Effector memory CD8-positive, alpha-beta T cell (primary cell): ENCODE results near the gene CFAP45.
A peak's percentile ranks its signal among the peaks of the same experiment; 100 is the strongest.
"Not testable (repeated sequence)": the region's sequence is repeated elsewhere in the genome, so short reads cannot be mapped to it uniquely, and the experiment has no call there.

ENCODE experiments used
- ATAC-seq: fragments of 150-1000 bp; cut with Tn5 transposase; replicated peaks from 2 replicates; pipeline ENCODE4 v1.10.0; 2021; ENCODE audit warnings: mild to moderate bottlenecking, moderate library complexity
- DNase-seq, 3 experiments: peaks; one replicate each; pipeline ENCODE4 v3.0.0; 2021
- H3K27ac Mint-ChIP-seq, 2 donors: one replicate each; pipeline ENCODE4 v1.8.0; 2022; ENCODE audit warnings: mild to moderate bottlenecking in 2 of 2, mixed read lengths in 2 of 2, moderate library complexity in 2 of 2
- H3K27me3 Mint-ChIP-seq, 2 donors: one replicate each; pipeline ENCODE4 v1.8.0; 2022; ENCODE audit warnings: mixed read lengths in 2 of 2
- H3K36me3 Mint-ChIP-seq: one replicate; pipeline ENCODE4 v1.8.0; 2022; ENCODE audit warnings: mild to moderate bottlenecking, moderate library complexity, mixed read lengths; ENCODE audit not compliant: insufficient read depth
- H3K4me1 Mint-ChIP-seq, 2 donors: one replicate each; pipeline ENCODE4 v1.8.0; 2022; ENCODE audit warnings: low read depth in 2 of 2, mixed read lengths in 2 of 2
- H3K4me3 Mint-ChIP-seq, 2 donors: one replicate each; pipeline ENCODE4 v1.8.0; 2022; ENCODE audit warnings: mild to moderate bottlenecking in 2 of 2, mixed read lengths in 2 of 2, moderate library complexity in 2 of 2
- H3K9me3 Mint-ChIP-seq, 2 donors: one replicate each; pipeline ENCODE4 v1.8.0; 2022; ENCODE audit warnings: mixed read lengths in 2 of 2

The CFAP45 gene

GRCh38 chr1:159914252-159915018, 14.5 kb upstream of the CFAP45 start:
- H3K4me3 Mint-ChIP-seq, result peak overlapping the region in 1 of 2 donors; percentile 7

GRCh38 chr1:159913451-159914192, 13.7 kb upstream of the CFAP45 start:
- H3K4me3 Mint-ChIP-seq, result peak overlapping the region in 1 of 2 donors; percentile 45
- peak overlapping the region; percentile 99 to 100 for H3K27ac Mint-ChIP-seq
- no peaks in the 10 kb centered on the region for H3K9me3 Mint-ChIP-seq
- H3K4me1 Mint-ChIP-seq, result peaks cover 61 to 74% of the 10 kb centered on the region in 2 donors
- DNase-seq (no peak), ATAC-seq (no peak)
- no peaks in the 10 kb centered on the region for H3K27me3 Mint-ChIP-seq
- H3K36me3 Mint-ChIP-seq, result peaks cover 70% of the 10 kb centered on the region

More at GRCh38 chr1:159914252-159915018, 14.5 kb upstream of the CFAP45 start:
- peak overlapping the region; percentile 99 to 100 for H3K27ac Mint-ChIP-seq
- ATAC-seq (no peak), DNase-seq (no peak)
- H3K9me3 Mint-ChIP-seq, result no peaks in the 10 kb centered on the region
- H3K36me3 Mint-ChIP-seq, result peaks cover 78% of the 10 kb centered on the region
- no peaks in the 10 kb centered on the region for H3K27me3 Mint-ChIP-seq
- H3K4me1 Mint-ChIP-seq, result peaks cover 62 to 75% of the 10 kb centered on the region in 2 donors

- no peaks in the 10 kb centered on the region for H3K9me3 Mint-ChIP-seq
- no peak for DNase-seq
- H3K4me1 Mint-ChIP-seq, result peaks cover 48 to 66% of the 10 kb centered on the region in 2 donors
- peaks cover 61% of the 10 kb centered on the region for H3K36me3 Mint-ChIP-seq
- no peak for ATAC-seq
- H3K4me3 Mint-ChIP-seq, result peak overlapping the region; percentile 54 to 75
- H3K27ac Mint-ChIP-seq, result peak overlapping the region; percentile 99 to 100
- no peaks in the 10 kb centered on the region for H3K27me3 Mint-ChIP-seq
These were observed 11.5 kb upstream of the CFAP45 start for GRCh38 chr1:159911326-159912070.

GRCh38 chr1:159908031-159908940, 8.3 kb upstream of the CFAP45 start:
- ATAC-seq (no peak), DNase-seq (no peak)
- Mint-ChIP-seq H3K36me3 (peaks cover 44% of the 10 kb centered on the region), H3K4me1 (peaks cover 30 to 41% of the 10 kb centered on the region in 2 donors), H3K27ac (peak overlapping the region; percentile 66 to 99), H3K9me3 (no peaks in the 10 kb centered on the region), H3K4me3 (no peak overlapping the region), H3K27me3 (no peaks in the 10 kb centered on the region)

GRCh38 chr1:159906960-159907359, 7.0 kb upstream of the CFAP45 start:
- Mint-ChIP-seq H3K9me3 (no peaks in the 10 kb centered on the region), H3K4me1 (peaks cover 22 to 28% of the 10 kb centered on the region in 2 donors), H3K27ac (peak overlapping the region in 1 of 2 donors; percentile 99), H3K36me3 (peaks cover 37% of the 10 kb centered on the region), H3K4me3 (no peak overlapping the region), H3K27me3 (no peaks in the 10 kb centered on the region)
- ATAC-seq (no peak), DNase-seq (no peak)

- not testable (repeated sequence) for ATAC-seq, H3K27me3 Mint-ChIP-seq, H3K4me3 Mint-ChIP-seq, DNase-seq, H3K4me1 Mint-ChIP-seq, H3K9me3 Mint-ChIP-seq, H3K27ac Mint-ChIP-seq
- H3K36me3 Mint-ChIP-seq, result peaks cover 24% of the 10 kb centered on the region
These were observed 4.1 kb upstream of the CFAP45 start for GRCh38 chr1:159904036-159904435.

GRCh38 chr1:159902541-159902940, 2.6 kb upstream of the CFAP45 start:
- H3K4me1 Mint-ChIP-seq, result peaks cover 0 to 6% of the 10 kb centered on the region in 2 donors
- H3K4me3 Mint-ChIP-seq, result no peak overlapping the region
- H3K27me3 Mint-ChIP-seq, result peaks cover 0 to 9% of the 10 kb centered on the region in 2 donors
- no peak for DNase-seq
- no peaks in the 10 kb centered on the region for H3K9me3 Mint-ChIP-seq
- no peak overlapping the region for H3K27ac Mint-ChIP-seq
- H3K36me3 Mint-ChIP-seq, result peaks cover 17% of the 10 kb centered on the region
- ATAC-seq, result no peak

GRCh38 chr1:159900755-159901360, 893 bp upstream of the CFAP45 start:
- ATAC-seq (no peak), DNase-seq (no peak)
- H3K27me3 Mint-ChIP-seq, result peaks cover 0 to 16% of the 10 kb centered on the region in 2 donors
- peaks cover 0 to 10% of the 10 kb centered on the region in 2 donors for H3K4me1 Mint-ChIP-seq
- H3K4me3 Mint-ChIP-seq, result no peak overlapping the region
- H3K9me3 Mint-ChIP-seq, result no peaks in the 10 kb centered on the region
- peak overlapping the region in 1 of 2 donors; percentile 44 for H3K27ac Mint-ChIP-seq
- H3K36me3 Mint-ChIP-seq, result peaks cover 12% of the 10 kb centered on the region

GRCh38 chr1:159899634-159900033, 331 bp downstream of the CFAP45 start:
- not testable (repeated sequence) for DNase-seq, H3K9me3 Mint-ChIP-seq, H3K27ac Mint-ChIP-seq, ATAC-seq, H3K4me3 Mint-ChIP-seq, H3K36me3 Mint-ChIP-seq
- H3K27me3 Mint-ChIP-seq, result peaks cover 0 to 19% of the 10 kb centered on the region in 2 donors
- H3K4me1 Mint-ChIP-seq, result peaks cover 0 to 10% of the 10 kb centered on the region in 2 donors

GRCh38 chr1:159898527-159898926, 1.4 kb downstream of the CFAP45 start:
- peaks cover 0 to 19% of the 10 kb centered on the region in 2 donors for H3K27me3 Mint-ChIP-seq
- DNase-seq, result no peak
- no peaks in the 10 kb centered on the region for H3K9me3 Mint-ChIP-seq
- H3K36me3 Mint-ChIP-seq, result peaks cover 7% of the 10 kb centered on the region
- ATAC-seq, result no peak
- peaks cover 0 to 10% of the 10 kb centered on the region in 2 donors for H3K4me1 Mint-ChIP-seq
- H3K27ac Mint-ChIP-seq, result no peak overlapping the region
- no peak overlapping the region for H3K4me3 Mint-ChIP-seq

GRCh38 chr1:159897962-159898361, 2.0 kb downstream of the CFAP45 start:
- ATAC-seq, result no peak
- H3K9me3 Mint-ChIP-seq, result no peaks in the 10 kb centered on the region
- H3K27me3 Mint-ChIP-seq, result peaks cover 0 to 19% of the 10 kb centered on the region in 2 donors
- no peak overlapping the region for H3K27ac Mint-ChIP-seq
- peaks cover 0 to 10% of the 10 kb centered on the region in 2 donors for H3K4me1 Mint-ChIP-seq
- no peak overlapping the region for H3K4me3 Mint-ChIP-seq
- DNase-seq, result no peak
- H3K36me3 Mint-ChIP-seq, result peaks cover 7% of the 10 kb centered on the region

- ATAC-seq, result no peak
- Mint-ChIP-seq H3K4me3 (no peak overlapping the region), H3K9me3 (no peaks in the 10 kb centered on the region), H3K4me1 (peaks cover 3 to 13% of the 10 kb centered on the region in 2 donors), H3K27me3 (peaks cover 0 to 19% of the 10 kb centered on the region in 2 donors), H3K27ac (no peak overlapping the region), H3K36me3 (peaks cover 8% of the 10 kb centered on the region)
- DNase-seq, result no peak
These were observed 3.4 kb downstream of the CFAP45 start for GRCh38 chr1:159896546-159896930.
